C4-2B (cell line): ENCODE measurements around the gene SVOP.

Experiments
- CTCF ChIP-seq: fragments of 450-650 bp; conservative IDR thresholded peaks from 2 replicates; pipeline ENCODE4 v1.5.1; 2017; ENCODE audit warnings: mild to moderate bottlenecking
- ZFX ChIP-seq: fragments of 450-650 bp; IDR thresholded peaks from 2 replicates; pipeline ENCODE4 v1.6.1; 2017

- TF ChIP-seq CTCF = no peak
- TF ChIP-seq ZFX = no peak
These were observed 48.5 kb downstream of the SVOP start for GRCh38 chr12:108972358-108972757.
